Measurements from ENCODE around the gene BRSK1. TPM values are rescaled to one million over a fixed set of nuclear protein-coding genes. Genes with fewer than 3 reads are reported as not detected.

The BRSK1 gene
- total and polyA plus RNA-seq, 10 of the 15 experiments (the other 5 are each of a cell fraction or from before 2014, with no cell fraction given), result 0.03 to 0.76 (median 0.25) TPM; not detected in 4

DNA sequence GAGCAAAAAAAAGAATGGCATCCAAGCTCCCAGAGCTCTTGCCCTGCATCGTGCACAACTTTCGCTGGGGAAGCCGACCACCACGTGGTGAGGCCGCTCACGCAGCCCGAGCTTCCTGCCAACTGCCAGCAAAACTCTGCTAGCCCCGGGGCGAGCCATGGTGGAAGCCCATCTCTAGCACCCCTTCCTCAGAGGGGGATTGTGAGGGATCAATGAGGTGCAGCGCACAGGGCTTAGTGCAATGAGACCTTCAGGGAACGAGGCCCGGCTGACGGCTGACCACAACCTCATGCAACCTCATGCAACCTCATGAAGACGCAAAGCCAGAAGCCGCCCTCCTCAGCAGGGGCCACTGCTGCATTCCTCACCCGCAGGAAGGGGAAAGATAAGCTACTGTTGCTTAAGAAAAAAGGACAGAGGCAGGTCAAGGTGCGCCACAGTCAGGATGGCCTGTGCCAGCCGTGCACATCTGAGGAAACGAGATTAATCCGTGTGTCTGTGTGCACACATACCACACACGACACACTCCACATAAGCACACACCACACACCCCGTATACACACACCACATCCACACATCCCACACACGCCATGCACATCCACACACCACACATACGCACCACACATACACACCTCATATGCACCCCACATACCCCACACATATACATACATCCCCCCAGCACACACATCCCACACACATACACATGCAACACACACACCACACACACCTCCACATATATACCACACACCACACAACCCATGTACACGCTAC is 13.4 kb upstream of the BRSK1 start:
- H3K79me2 ChIP-seq (ENCODE audit: control insufficient read depth, insufficient read depth, low read length), result no peaks in the 10 kb centered on the region
- ATAC-seq (no peak), FAIRE-seq (no peak), DNase-seq (ENCODE audit: low read depth, low spot score) (no peak)
- TF ChIP-seq, protein P1, sequence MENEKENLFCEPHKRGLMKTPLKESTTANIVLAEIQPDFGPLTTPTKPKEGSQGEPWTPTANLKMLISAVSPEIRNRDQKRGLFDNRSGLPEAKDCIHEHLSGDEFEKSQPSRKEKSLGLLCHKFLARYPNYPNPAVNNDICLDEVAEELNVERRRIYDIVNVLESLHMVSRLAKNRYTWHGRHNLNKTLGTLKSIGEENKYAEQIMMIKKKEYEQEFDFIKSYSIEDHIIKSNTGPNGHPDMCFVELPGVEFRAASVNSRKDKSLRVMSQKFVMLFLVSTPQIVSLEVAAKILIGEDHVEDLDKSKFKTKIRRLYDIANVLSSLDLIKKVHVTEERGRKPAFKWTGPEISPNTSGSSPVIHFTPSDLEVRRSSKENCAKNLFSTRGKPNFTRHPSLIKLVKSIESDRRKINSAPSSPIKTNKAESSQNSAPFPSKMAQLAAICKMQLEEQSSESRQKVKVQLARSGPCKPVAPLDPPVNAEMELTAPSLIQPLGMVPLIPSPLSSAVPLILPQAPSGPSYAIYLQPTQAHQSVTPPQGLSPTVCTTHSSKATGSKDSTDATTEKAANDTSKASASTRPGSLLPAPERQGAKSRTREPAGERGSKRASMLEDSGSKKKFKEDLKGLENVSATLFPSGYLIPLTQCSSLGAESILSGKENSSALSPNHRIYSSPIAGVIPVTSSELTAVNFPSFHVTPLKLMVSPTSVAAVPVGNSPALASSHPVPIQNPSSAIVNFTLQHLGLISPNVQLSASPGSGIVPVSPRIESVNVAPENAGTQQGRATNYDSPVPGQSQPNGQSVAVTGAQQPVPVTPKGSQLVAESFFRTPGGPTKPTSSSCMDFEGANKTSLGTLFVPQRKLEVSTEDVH (IDR thresholded peaks at IDR 0.05; ENCODE audit: low read depth, partially characterized antibody), result no peak
- TF ChIP-seq POLR2A (IDR thresholded peaks at IDR 0.05; ENCODE audit: low read depth, low read length), result 0 out of 2 replicates have a peak, but pooled peaks have one; percentile 20
- no peak overlapping the region for H3K27ac ChIP-seq (ENCODE audit: control insufficient read depth, insufficient read depth)
- peaks cover 3% of the 10 kb centered on the region for H3K4me1 ChIP-seq (ENCODE audit: control insufficient read depth, insufficient read depth, low read length)
- H3K4me2 ChIP-seq (ENCODE audit: control insufficient read depth, insufficient read depth), result no peak overlapping the region
- ChIA-PET CTCF (interaction anchor here (0.6 kb wide), 1 partner anchor 713 kb away, joined by 3 read pairs; no protein-coding TSS in a partner anchor), RAD21 (ENCODE audit: unreplicated experiment) (no interaction called here), POLR2A (interaction anchor here (0.5 kb wide), 1 partner anchor 8 kb away, joined by 3 read pairs; no protein-coding TSS in a partner anchor), SMC1A (ENCODE audit: uncharacterized antibody, unreplicated experiment) (interaction anchor here (1.5 kb wide), 1 partner anchor 15 kb away, joined by 3 read pairs; no protein-coding TSS in a partner anchor)
- peaks cover 0 to 3% of the 10 kb centered on the region in 2 experiments; a peak in 1 of 4 replicates for H3K36me3 ChIP-seq (ENCODE audit: control insufficient read depth in 2 of 2, insufficient read depth in 2 of 2, low read length in 1 of 2)
- no peak overlapping the region for H2AFZ ChIP-seq (ENCODE audit: control insufficient read depth, low read depth, low read length)
- in situ Hi-C loops (cut with MboI), result no loop called here
- no TSS peak for BruUV-seq (replicated peaks)
- no peak overlapping the region for H3K4me3 ChIP-seq
- intact Hi-C loops (cut with micrococcal nuclease; ENCODE audit: unreplicated experiment), result no loop called here
- no peaks in the 10 kb centered on the region for H3K27me3 ChIP-seq (replicated peaks in 1 of 2; ENCODE audit: control insufficient read depth in 2 of 2, insufficient read depth in 2 of 2, low read length in 1 of 2)
- H3K9me3 ChIP-seq (replicated peaks; ENCODE audit: control insufficient read depth, insufficient read depth, low read length), result no peaks in the 10 kb centered on the region; the same call in 2 of the 3 replicates
- 88% methylated on average over 25 of the region's 25 CpGs for WGBS (ENCODE audit: insufficient coverage, insufficient replicate concordance, low lambda C conversion rate, missing lambda C conversion rate)
- H4K20me1 ChIP-seq (ENCODE audit: control insufficient read depth, insufficient read depth), result no peaks in the 10 kb centered on the region
- no peak overlapping the region for H3K9ac ChIP-seq (ENCODE audit: control insufficient read depth, insufficient read depth, low read length)

DNA sequence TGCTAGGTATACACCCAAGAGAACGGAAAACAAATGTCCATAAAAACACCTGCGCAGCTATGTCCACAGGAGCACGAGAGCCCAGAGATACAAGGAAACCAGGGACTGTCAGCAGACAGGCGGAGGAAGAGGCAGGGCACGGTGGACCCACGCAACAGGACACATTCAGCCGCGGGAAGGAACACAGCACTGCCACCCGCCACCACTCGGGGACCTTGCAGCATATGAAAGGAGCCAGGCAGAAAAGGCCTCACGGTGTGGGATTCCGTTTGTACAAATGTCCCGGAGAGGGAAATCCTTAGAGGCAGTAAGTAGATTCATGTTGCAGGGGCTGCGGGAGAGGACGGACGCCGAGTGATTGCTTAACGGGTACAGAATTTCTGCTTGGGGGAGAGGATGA is 11.7 kb upstream of the BRSK1 start:
- in situ Hi-C loops (cut with MboI), result no loop called here
- FAIRE-seq, result no peak

More for the DNA sequence above, 11.7 kb upstream of the BRSK1 start:
- Histone ChIP-seq H3K4me1 (ENCODE audit: control insufficient read depth, insufficient read depth, low read length) (peaks cover 19% of the 10 kb centered on the region), H3K27me3 (replicated peaks in 1 of 2; ENCODE audit: control insufficient read depth in 2 of 2, insufficient read depth in 2 of 2, low read length in 1 of 2) (no peaks in the 10 kb centered on the region), H3K36me3 (ENCODE audit: control insufficient read depth in 2 of 2, insufficient read depth in 2 of 2, low read length in 1 of 2) (peaks cover 0 to 3% of the 10 kb centered on the region in 2 experiments; a peak in 1 of 4 replicates), H3K9me3 (replicated peaks; ENCODE audit: control insufficient read depth, insufficient read depth, low read length) (no peaks in the 10 kb centered on the region; the same call in 2 of the 3 replicates), H3K79me2 (ENCODE audit: control insufficient read depth, insufficient read depth, low read length) (no peaks in the 10 kb centered on the region), H2AFZ (ENCODE audit: control insufficient read depth, low read depth, low read length) (no peak overlapping the region), H3K27ac (ENCODE audit: control insufficient read depth, insufficient read depth) (no peak overlapping the region), H3K4me3 (no peak overlapping the region), H4K20me1 (ENCODE audit: control insufficient read depth, insufficient read depth) (no peaks in the 10 kb centered on the region), H3K4me2 (ENCODE audit: control insufficient read depth, insufficient read depth) (no peak overlapping the region), H3K9ac (ENCODE audit: control insufficient read depth, insufficient read depth, low read length) (no peak overlapping the region)
- CTCF ChIA-PET, result no interaction called here
- SMC1A ChIA-PET (ENCODE audit: uncharacterized antibody, unreplicated experiment), result no interaction called here
- no peak for DNase-seq (ENCODE audit: low read depth, low spot score)
- RAD21 ChIA-PET (ENCODE audit: unreplicated experiment), result no interaction called here
- no TSS peak for BruUV-seq (replicated peaks)
- ATAC-seq, result no peak
- intact Hi-C loops (cut with micrococcal nuclease; ENCODE audit: unreplicated experiment), result no loop called here
- POLR2A ChIA-PET, result no interaction called here
- TF ChIP-seq, protein P2, sequence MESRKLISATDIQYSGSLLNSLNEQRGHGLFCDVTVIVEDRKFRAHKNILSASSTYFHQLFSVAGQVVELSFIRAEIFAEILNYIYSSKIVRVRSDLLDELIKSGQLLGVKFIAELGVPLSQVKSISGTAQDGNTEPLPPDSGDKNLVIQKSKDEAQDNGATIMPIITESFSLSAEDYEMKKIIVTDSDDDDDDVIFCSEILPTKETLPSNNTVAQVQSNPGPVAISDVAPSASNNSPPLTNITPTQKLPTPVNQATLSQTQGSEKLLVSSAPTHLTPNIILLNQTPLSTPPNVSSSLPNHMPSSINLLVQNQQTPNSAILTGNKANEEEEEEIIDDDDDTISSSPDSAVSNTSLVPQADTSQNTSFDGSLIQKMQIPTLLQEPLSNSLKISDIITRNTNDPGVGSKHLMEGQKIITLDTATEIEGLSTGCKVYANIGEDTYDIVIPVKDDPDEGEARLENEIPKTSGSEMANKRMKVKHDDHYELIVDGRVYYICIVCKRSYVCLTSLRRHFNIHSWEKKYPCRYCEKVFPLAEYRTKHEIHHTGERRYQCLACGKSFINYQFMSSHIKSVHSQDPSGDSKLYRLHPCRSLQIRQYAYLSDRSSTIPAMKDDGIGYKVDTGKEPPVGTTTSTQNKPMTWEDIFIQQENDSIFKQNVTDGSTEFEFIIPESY (IDR thresholded peaks at IDR 0.05), result peak; percentile 68; the same call in 1 of the 2 replicates
- no peak for TF ChIP-seq ETV6 (conservative IDR thresholded peaks at IDR 0.05 in 1 of 2, IDR thresholded peaks at IDR 0.05 in 1 of 2; ENCODE audit: borderline replicate concordance in 1 of 2, low read depth in 1 of 2)
- 94% methylated on average over 18 of the region's 18 CpGs for WGBS (ENCODE audit: insufficient coverage, insufficient replicate concordance, low lambda C conversion rate, missing lambda C conversion rate)
